ENCODE data around the gene DGKA. TPM values are rescaled to one million over a fixed set of nuclear protein-coding genes. Genes with fewer than 3 reads are reported as not detected.

Gene DGKA
- total and polyA plus RNA-seq, 2 of the 13 experiments (the other 11 are each of a cell fraction or from before 2014, with no cell fraction given), result 2.4 to 5.4 TPM

GRCh38 chr12:55908726-55909512 is 22.0 kb upstream of the DGKA start (continued):
- TF ChIP-seq, protein P1, sequence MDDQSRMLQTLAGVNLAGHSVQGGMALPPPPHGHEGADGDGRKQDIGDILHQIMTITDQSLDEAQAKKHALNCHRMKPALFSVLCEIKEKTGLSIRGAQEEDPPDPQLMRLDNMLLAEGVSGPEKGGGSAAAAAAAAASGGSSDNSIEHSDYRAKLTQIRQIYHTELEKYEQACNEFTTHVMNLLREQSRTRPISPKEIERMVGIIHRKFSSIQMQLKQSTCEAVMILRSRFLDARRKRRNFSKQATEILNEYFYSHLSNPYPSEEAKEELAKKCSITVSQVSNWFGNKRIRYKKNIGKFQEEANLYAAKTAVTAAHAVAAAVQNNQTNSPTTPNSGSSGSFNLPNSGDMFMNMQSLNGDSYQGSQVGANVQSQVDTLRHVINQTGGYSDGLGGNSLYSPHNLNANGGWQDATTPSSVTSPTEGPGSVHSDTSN (CRISPR knock-in tag; IDR thresholded peaks at IDR 0.05; ENCODE audit: borderline replicate concordance), result no peak
- TF ChIP-seq FOXC1 (CRISPR knock-in tag; IDR thresholded peaks at IDR 0.05; ENCODE audit: borderline replicate concordance) (no peak), TCF7L2 (IDR thresholded peaks at IDR 0.05; ENCODE audit: low read depth, low read length) (no peak), ZNF770 (CRISPR knock-in tag; IDR thresholded peaks at IDR 0.05) (peak; percentile 56; the same call in 1 of the 2 replicates), SNAI1 (CRISPR knock-in tag; IDR thresholded peaks at IDR 0.05; ENCODE audit: borderline replicate concordance) (no peak), ZNF331 (CRISPR knock-in tag; IDR thresholded peaks at IDR 0.05) (no peak; the same call in 1 of the 2 replicates), HOXA5 (CRISPR knock-in tag; IDR thresholded peaks at IDR 0.05) (no peak), PHB2 (IDR thresholded peaks at IDR 0.05; ENCODE audit: partially characterized antibody) (no peak), SIN3B (IDR thresholded peaks at IDR 0.05; ENCODE audit: low read length) (no peak), KLF6 (CRISPR knock-in tag; IDR thresholded peaks at IDR 0.05) (no peak)
- TF ChIP-seq, protein P2, sequence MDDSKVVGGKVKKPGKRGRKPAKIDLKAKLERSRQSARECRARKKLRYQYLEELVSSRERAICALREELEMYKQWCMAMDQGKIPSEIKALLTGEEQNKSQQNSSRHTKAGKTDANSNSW (CRISPR knock-in tag; IDR thresholded peaks at IDR 0.05; ENCODE audit: borderline replicate concordance), result no peak
- TF ChIP-seq, protein P3, sequence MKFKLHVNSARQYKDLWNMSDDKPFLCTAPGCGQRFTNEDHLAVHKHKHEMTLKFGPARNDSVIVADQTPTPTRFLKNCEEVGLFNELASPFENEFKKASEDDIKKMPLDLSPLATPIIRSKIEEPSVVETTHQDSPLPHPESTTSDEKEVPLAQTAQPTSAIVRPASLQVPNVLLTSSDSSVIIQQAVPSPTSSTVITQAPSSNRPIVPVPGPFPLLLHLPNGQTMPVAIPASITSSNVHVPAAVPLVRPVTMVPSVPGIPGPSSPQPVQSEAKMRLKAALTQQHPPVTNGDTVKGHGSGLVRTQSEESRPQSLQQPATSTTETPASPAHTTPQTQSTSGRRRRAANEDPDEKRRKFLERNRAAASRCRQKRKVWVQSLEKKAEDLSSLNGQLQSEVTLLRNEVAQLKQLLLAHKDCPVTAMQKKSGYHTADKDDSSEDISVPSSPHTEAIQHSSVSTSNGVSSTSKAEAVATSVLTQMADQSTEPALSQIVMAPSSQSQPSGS (CRISPR knock-in tag; IDR thresholded peaks at IDR 0.05), result no peak
- TF ChIP-seq, protein P4, sequence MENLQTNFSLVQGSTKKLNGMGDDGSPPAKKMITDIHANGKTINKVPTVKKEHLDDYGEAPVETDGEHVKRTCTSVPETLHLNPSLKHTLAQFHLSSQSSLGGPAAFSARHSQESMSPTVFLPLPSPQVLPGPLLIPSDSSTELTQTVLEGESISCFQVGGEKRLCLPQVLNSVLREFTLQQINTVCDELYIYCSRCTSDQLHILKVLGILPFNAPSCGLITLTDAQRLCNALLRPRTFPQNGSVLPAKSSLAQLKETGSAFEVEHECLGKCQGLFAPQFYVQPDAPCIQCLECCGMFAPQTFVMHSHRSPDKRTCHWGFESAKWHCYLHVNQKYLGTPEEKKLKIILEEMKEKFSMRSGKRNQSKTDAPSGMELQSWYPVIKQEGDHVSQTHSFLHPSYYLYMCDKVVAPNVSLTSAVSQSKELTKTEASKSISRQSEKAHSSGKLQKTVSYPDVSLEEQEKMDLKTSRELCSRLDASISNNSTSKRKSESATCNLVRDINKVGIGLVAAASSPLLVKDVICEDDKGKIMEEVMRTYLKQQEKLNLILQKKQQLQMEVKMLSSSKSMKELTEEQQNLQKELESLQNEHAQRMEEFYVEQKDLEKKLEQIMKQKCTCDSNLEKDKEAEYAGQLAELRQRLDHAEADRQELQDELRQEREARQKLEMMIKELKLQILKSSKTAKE (CRISPR knock-in tag; IDR thresholded peaks at IDR 0.05; ENCODE audit: borderline replicate concordance), result no peak
- TF ChIP-seq, protein P5, sequence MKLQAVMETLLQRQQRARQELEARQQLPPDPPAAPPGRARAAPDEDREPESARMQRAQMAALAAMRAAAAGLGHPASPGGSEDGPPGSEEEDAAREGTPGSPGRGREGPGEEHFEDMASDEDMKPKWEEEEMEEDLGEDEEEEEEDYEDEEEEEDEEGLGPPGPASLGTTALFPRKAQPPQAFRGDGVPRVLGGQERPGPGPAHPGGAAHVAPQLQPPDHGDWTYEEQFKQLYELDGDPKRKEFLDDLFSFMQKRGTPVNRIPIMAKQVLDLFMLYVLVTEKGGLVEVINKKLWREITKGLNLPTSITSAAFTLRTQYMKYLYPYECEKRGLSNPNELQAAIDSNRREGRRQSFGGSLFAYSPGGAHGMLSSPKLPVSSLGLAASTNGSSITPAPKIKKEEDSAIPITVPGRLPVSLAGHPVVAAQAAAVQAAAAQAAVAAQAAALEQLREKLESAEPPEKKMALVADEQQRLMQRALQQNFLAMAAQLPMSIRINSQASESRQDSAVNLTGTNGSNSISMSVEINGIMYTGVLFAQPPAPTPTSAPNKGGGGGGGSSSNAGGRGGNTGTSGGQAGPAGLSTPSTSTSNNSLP (IDR thresholded peaks at IDR 0.05; ENCODE audit: low read depth, low read length), result peak; percentile 78
- TF ChIP-seq, protein P6, sequence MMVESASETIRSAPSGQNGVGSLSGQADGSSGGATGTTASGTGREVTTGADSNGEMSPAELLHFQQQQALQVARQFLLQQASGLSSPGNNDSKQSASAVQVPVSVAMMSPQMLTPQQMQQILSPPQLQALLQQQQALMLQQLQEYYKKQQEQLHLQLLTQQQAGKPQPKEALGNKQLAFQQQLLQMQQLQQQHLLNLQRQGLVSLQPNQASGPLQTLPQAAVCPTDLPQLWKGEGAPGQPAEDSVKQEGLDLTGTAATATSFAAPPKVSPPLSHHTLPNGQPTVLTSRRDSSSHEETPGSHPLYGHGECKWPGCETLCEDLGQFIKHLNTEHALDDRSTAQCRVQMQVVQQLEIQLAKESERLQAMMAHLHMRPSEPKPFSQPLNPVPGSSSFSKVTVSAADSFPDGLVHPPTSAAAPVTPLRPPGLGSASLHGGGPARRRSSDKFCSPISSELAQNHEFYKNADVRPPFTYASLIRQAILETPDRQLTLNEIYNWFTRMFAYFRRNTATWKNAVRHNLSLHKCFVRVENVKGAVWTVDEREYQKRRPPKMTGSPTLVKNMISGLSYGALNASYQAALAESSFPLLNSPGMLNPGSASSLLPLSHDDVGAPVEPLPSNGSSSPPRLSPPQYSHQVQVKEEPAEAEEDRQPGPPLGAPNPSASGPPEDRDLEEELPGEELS (CRISPR knock-in tag; IDR thresholded peaks at IDR 0.05), result peak; percentile 19; the same call in 1 of the 2 replicates
